AG10803 (cell line): ENCODE data around the gene NMRAL1.

Source experiments
- DNase-seq: peaks from one replicate; pipeline ENCODE4 v3.0.0; 2010; ENCODE audit warnings: low read depth
- H3K4me3 ChIP-seq: 2 replicates; pipeline ENCODE4 v1.5.1; 2011; ENCODE audit warnings: mild to moderate bottlenecking, low read length, control low read depth
- CTCF ChIP-seq: conservative IDR thresholded peaks from 2 replicates; pipeline ENCODE4 v1.5.1; 2011; ENCODE audit warnings: mild to moderate bottlenecking, low read length, control low read depth, inconsistent platforms

NMRAL1 gene

GRCh38 chr16:4428500-4428899, 45.9 kb downstream of the NMRAL1 start:
- no peak for TF ChIP-seq CTCF
- no peak overlapping the region for H3K4me3 ChIP-seq
- no peak for DNase-seq

GRCh38 chr16:4426722-4427372, 47.6 kb downstream of the NMRAL1 start:
- H3K4me3 ChIP-seq: peak overlapping the region; percentile 82
- no peak for DNase-seq
- no peak for TF ChIP-seq CTCF

GRCh38 chr16:4426021-4426684, 48.3 kb downstream of the NMRAL1 start:
- no peak for DNase-seq
- peak overlapping the region; percentile 82 for H3K4me3 ChIP-seq
- TF ChIP-seq CTCF: no peak

GRCh38 chr16:4425378-4426020, 48.9 kb downstream of the NMRAL1 start, which contains the start of gene DNAJA3:
Gene DNAJA3 (plus strand): TSS chr16:4425868. CDS start chr16:4425882, 14 bp downstream.
- TF ChIP-seq CTCF: no peak
- H3K4me3 ChIP-seq: peak within 1 kb of the TSS; percentile 82
- DNase-seq: peak; percentile 97

GRCh38 chr16:4420505-4421105, 53.8 kb downstream of the NMRAL1 start:
- no peak overlapping the region for H3K4me3 ChIP-seq
- TF ChIP-seq CTCF: no peak
- DNase-seq: no peak

GRCh38 chr16:4419402-4419959, 54.9 kb downstream of the NMRAL1 start:
- TF ChIP-seq CTCF: no peak
- DNase-seq: no peak
- no peak overlapping the region for H3K4me3 ChIP-seq
